Gastrocnemius medialis (tissue), 4 donors: ENCODE measurements around the gene SSH3. TPM values are rescaled to one million over a fixed set of nuclear protein-coding genes. Genes with fewer than 3 reads are reported as not detected.

Experiments used
- ATAC-seq, 2 donors: fragments of 150-250 bp; one replicate each; pipeline ENCODE4 v1.9.1; 2016
- DNase-seq, 2 donors: peaks; one replicate each; pipeline ENCODE4 v3.0.0-alpha.2; 2019
- H3K27ac ChIP-seq, 4 donors: fragments of 200-600 bp; sonication (generic); 1 replicate in 1 of 4; 2 replicates in 3 of 4; pipeline ENCODE4 v1.5.1; 2016 to 2018; ENCODE audit warnings: mild to moderate bottlenecking in 2 of 4, moderate library complexity in 1 of 4
- H3K27me3 ChIP-seq, 3 donors: fragments of 200-600 bp; sonication (generic) in 2 of 3; 1 replicate in 1 of 3; 2 replicates in 2 of 3; pipeline versions ENCODE4 v1.5.1 to v1.6.0; 2016 to 2019; ENCODE audit warnings: mild to moderate bottlenecking in 1 of 3, moderate library complexity in 1 of 3
- H3K36me3 ChIP-seq, 2 donors: fragments of 200-600 bp; sonication (generic) in 1 of 2; one replicate each; pipeline ENCODE4 v1.5.1; 2017 to 2018
- H3K4me1 ChIP-seq, 2 donors: fragments of 200-600 bp; sonication (generic) in 1 of 2; one replicate each; pipeline ENCODE4 v1.5.1; 2016 to 2017; ENCODE audit warnings: mild to moderate bottlenecking in 2 of 2
- H3K4me3 ChIP-seq, 4 donors: fragments of 200-600 bp; sonication (generic) in 3 of 4; 1 replicate in 1 of 4; 2 replicates in 3 of 4; pipeline ENCODE4 v1.5.1; 2016 to 2019; ENCODE audit warnings: mild to moderate bottlenecking in 2 of 4
- H3K9me3 ChIP-seq, 3 donors: fragments of 200-600 bp; sonication (generic) in 2 of 3; 1 replicate in 1 of 3; 2 replicates in 2 of 3; pipeline ENCODE4 v1.5.1; 2016 to 2019
- POLR2A ChIP-seq, 2 donors: fragments of 450-650 bp; IDR thresholded peaks; one replicate each; pipeline ENCODE4 v1.6.1; 2017; ENCODE audit warnings: antibody characterized with exemption in 2 of 2, mild to moderate bottlenecking in 2 of 2, moderate library complexity in 2 of 2
- in situ Hi-C, 4 donors: fragments of 200-750 bp; cut with MboI; loops; one replicate each; pipeline versions ENCODE4 v1.15.0 to v1.8.0; 2017; ENCODE audit warnings: low sequenced_read_pairs in 4 of 4
- intact Hi-C: fragments of 100-400 bp; cut with DNase I; formaldehyde crosslinking; loops from one replicate; pipeline ENCODE4 v1.15.1; 2023; ENCODE audit warnings: low total_unique reads
- total RNA-seq, 4 donors: library from RNA; depleted of rRNA; stranded (reverse); fragments of >200 nt; gene quantifications; one replicate each; pipeline versions ENCODE4 v1.1.0 to v1.2.3, GENCODE V29; 2016
- TF ChIP-seq, protein P1 (sequence below), 5 experiments: fragments of 450-650 bp in 3 of 5; fragments of 200-600 bp in 2 of 5; sonication (generic) in 2 of 5; IDR thresholded peaks in 4 of 5; conservative IDR thresholded peaks in 1 of 5; 1 replicate in 4 of 5; 2 replicates in 1 of 5; pipeline ENCODE4 v1.5.1; 2016 to 2019; ENCODE audit warnings: antibody characterized with exemption in 5 of 5, mild to moderate bottlenecking in 3 of 5, moderate library complexity in 3 of 5

SSH3 gene
- total RNA-seq, 4 donors from 2014 or later: 7.9 to 16.3 (median 11.9) TPM

DNA sequence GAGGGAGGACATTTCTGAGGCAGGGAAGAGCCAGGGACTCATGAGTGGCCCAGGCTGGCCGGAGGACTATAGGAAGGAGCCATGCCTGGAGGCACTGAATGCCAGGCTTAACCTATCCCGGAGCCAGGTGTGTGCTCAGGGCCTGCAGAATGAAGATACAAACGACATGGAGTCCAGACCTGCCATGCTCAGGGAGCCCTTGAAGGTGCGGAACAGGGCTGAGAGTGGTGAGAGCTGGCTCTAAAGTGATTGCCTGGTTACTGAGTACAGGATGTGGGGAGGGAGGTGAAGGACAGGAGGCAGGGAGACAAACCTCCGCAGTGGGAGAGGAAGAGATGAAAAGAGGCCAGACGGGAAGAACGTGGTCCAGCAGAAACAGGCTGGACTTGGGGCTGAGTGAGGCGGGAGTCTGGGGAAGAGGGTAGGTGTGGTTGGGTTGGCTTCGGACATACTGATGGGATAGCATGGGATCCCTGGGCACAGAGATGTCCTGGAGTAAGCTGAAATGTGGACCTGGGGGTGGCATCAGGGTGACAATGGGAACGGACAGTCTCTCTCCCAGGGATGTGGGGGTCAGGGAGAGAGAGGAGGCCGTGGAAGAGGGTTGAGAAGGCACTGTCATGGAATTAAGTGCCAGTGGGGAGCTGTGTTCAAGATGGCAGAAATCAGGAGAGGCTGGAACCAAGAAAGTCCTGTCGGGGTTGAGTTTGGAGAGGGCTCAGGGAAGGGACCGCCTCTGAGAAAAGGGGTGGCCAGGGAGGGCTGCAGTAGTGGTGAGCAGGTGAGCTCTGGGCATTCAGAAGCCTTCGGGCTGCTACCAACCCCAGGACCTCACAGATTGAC, 15.8 kb upstream of the SSH3 start:
- ATAC-seq (no peak), DNase-seq (no peak)
- H3K36me3 ChIP-seq: peaks cover 0 to 38% of the 10 kb centered on the region in 2 donors
- peaks cover 20 to 21% of the 10 kb centered on the region in 2 donors for H3K4me1 ChIP-seq
- intact Hi-C loops (no loop called here), in situ Hi-C loops (no loop called here)
- no peaks in the 10 kb centered on the region for H3K27me3 ChIP-seq
- peak overlapping the region; percentile 71 to 91 (median 84) for H3K27ac ChIP-seq
- TF ChIP-seq, protein P1, sequence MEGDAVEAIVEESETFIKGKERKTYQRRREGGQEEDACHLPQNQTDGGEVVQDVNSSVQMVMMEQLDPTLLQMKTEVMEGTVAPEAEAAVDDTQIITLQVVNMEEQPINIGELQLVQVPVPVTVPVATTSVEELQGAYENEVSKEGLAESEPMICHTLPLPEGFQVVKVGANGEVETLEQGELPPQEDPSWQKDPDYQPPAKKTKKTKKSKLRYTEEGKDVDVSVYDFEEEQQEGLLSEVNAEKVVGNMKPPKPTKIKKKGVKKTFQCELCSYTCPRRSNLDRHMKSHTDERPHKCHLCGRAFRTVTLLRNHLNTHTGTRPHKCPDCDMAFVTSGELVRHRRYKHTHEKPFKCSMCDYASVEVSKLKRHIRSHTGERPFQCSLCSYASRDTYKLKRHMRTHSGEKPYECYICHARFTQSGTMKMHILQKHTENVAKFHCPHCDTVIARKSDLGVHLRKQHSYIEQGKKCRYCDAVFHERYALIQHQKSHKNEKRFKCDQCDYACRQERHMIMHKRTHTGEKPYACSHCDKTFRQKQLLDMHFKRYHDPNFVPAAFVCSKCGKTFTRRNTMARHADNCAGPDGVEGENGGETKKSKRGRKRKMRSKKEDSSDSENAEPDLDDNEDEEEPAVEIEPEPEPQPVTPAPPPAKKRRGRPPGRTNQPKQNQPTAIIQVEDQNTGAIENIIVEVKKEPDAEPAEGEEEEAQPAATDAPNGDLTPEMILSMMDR (IDR thresholded peaks at IDR 0.05 in 4 of 5, conservative IDR thresholded peaks at IDR 0.05 in 1 of 5): no peak
- TF ChIP-seq POLR2A (IDR thresholded peaks at IDR 0.05): no peak
- no peaks in the 10 kb centered on the region for H3K9me3 ChIP-seq
- peak overlapping the region in 3 of 4 donors; percentile 69 to 92 (median 80) for H3K4me3 ChIP-seq

DNA sequence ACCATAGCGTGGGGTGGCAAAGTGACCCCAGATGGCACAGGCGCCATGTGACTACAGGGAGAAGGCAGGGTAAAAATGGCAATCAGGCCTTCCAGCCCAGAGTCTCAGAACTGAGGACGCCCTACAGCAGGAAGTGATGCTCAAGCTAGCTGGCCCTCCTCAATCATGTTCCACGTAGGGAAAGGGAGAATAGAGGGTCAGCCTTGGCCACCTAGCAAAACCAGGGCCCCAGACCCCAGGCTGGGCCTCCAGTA, 15.2 kb upstream of the SSH3 start:
- no peak for TF ChIP-seq POLR2A (IDR thresholded peaks at IDR 0.05)
- TF ChIP-seq, protein P1 (IDR thresholded peaks at IDR 0.05 in 4 of 5, conservative IDR thresholded peaks at IDR 0.05 in 1 of 5): no peak
- in situ Hi-C loops (no loop called here), intact Hi-C loops (no loop called here)
- DNase-seq (no peak), ATAC-seq (no peak)
- no peaks in the 10 kb centered on the region for H3K9me3 ChIP-seq
- H3K36me3 ChIP-seq: peaks cover 0 to 33% of the 10 kb centered on the region in 2 donors
- H3K4me1 ChIP-seq: peaks cover 20 to 21% of the 10 kb centered on the region in 2 donors
- peak overlapping the region; percentile 71 to 91 (median 84) for H3K27ac ChIP-seq
- peak overlapping the region; percentile 65 to 92 (median 74) for H3K4me3 ChIP-seq
- no peaks in the 10 kb centered on the region for H3K27me3 ChIP-seq

DNA sequence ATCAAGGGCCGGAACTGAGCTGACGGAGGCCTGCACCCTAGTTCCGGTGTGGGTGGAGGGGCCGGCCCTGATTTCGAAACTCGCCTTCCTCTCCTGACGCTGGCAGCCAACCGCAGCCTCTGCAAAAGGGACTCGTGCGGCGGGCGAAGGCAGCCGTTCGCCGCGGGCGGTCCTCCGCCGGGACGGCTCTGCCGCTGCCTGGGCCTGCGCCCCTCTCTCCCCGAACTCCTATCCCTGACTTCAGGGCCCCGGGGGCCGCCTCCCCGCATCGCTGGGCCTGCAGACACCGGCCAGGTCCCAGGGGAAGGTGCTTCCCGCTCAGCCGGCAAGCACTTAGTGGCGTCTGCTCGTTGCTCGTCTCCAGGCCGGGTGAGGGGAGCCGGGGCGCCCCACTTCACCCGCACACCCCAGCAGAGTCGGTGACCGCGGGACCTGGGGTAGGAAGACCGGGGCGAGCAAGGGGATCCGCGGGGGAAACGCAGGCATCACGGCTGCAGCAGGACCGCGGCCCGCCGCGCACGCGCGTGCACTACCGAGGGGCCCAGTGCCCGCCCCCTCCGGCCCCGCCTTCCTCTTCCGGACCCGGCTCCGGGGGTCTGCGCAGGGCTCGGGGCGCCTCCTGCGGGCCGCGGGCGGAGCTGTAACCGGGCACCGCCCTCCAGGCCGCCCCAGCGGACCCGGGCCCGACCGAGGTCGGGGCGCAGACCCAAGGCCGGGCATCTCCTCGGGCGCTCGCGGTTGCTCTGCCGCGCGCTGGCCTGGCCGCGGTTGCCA, 14.7 kb upstream of the SSH3 start:
- H3K4me1 ChIP-seq: peaks cover 20 to 21% of the 10 kb centered on the region in 2 donors
- H3K36me3 ChIP-seq: peaks cover 0 to 28% of the 10 kb centered on the region in 2 donors

DNA sequence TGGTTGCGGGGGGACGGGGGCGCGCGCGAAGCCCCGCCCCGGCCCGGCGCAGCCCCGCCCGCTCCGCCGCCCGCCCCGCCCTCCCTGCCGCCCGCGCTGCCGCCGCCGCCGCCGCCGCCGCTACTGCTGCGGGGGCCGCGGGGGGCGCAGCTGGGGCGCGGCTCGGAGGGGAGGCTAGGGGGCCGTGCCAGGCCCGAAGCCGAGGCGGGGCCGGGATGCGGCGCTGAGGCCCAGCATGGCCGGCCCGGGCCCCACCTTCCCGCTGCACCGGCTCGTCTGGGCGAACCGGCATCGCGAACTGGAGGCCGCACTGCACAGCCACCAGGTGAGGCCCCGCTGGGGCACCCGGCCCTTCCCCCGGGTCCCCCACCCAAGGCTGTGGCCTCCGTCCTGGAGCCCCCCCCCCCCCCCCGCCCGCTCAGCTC, 14.1 kb upstream of the SSH3 start, which contains the start of gene ANKRD13D:
Gene ANKRD13D (plus strand): TSS at position 78 of the 425 bp plus-strand sequence. CDS start 158 bp downstream, at position 236.
- Histone ChIP-seq H3K9me3 (no peaks in the 10 kb centered on the region), H3K27me3 (no peaks in the 10 kb centered on the region), H3K4me3 (peak within 1 kb of the TSS; percentile 69 to 92 (median 76)), H3K4me1 (peaks cover 20 to 21% of the 10 kb centered on the region in 2 donors), H3K36me3 (peaks cover 0 to 22% of the 10 kb centered on the region in 2 donors), H3K27ac (peak within 1 kb of the TSS; percentile 71 to 91 (median 84))
- ATAC-seq (peak; percentile 73 to 77), DNase-seq (no peak)
- intact Hi-C loops: loop anchor here (1.0 kb wide), 2 partner anchors 23 to 28 kb away; partner anchors contain the start of gene GRK2
- in situ Hi-C loops: no loop called here
- TF ChIP-seq, protein P1 (IDR thresholded peaks at IDR 0.05 in 4 of 5, conservative IDR thresholded peaks at IDR 0.05 in 1 of 5): no peak
- TF ChIP-seq POLR2A (IDR thresholded peaks at IDR 0.05): no peak

More for the DNA sequence above, 14.7 kb upstream of the SSH3 start:
- Histone ChIP-seq H3K9me3 (no peaks in the 10 kb centered on the region), H3K27me3 (no peaks in the 10 kb centered on the region), H3K4me3 (peak overlapping the region; percentile 65 to 92 (median 74)), H3K27ac (peak overlapping the region; percentile 71 to 91 (median 84))
- DNase-seq (peak; percentile 66 to 76), ATAC-seq (peak; percentile 71 to 74)
- in situ Hi-C loops: no loop called here
- peak; percentile 23 to 30 for TF ChIP-seq POLR2A (IDR thresholded peaks at IDR 0.05)
- TF ChIP-seq, protein P1 (IDR thresholded peaks at IDR 0.05 in 4 of 5, conservative IDR thresholded peaks at IDR 0.05 in 1 of 5): peak in 4 of 5 experiments; percentile 47 to 69 (median 62)
- intact Hi-C loops: loop anchor here (1.0 kb wide), 2 partner anchors 22 to 29 kb away; partner anchors contain the start of gene GRK2
